HG03108 (cell line): Measurements from ENCODE around the gene SYNE2.
"Not testable (repeated sequence)": the region's sequence is repeated elsewhere in the genome, so short reads cannot be mapped to it uniquely, and the experiment has no call there.

Experiments
- ATAC-seq: cut with Tn5 transposase; IDR thresholded peaks from one replicate; pipeline ENCODE4 v1.9.1; 2021; ENCODE audit warnings: moderate library complexity; ENCODE audit not compliant: unreplicated experiment

Gene SYNE2

DNA sequence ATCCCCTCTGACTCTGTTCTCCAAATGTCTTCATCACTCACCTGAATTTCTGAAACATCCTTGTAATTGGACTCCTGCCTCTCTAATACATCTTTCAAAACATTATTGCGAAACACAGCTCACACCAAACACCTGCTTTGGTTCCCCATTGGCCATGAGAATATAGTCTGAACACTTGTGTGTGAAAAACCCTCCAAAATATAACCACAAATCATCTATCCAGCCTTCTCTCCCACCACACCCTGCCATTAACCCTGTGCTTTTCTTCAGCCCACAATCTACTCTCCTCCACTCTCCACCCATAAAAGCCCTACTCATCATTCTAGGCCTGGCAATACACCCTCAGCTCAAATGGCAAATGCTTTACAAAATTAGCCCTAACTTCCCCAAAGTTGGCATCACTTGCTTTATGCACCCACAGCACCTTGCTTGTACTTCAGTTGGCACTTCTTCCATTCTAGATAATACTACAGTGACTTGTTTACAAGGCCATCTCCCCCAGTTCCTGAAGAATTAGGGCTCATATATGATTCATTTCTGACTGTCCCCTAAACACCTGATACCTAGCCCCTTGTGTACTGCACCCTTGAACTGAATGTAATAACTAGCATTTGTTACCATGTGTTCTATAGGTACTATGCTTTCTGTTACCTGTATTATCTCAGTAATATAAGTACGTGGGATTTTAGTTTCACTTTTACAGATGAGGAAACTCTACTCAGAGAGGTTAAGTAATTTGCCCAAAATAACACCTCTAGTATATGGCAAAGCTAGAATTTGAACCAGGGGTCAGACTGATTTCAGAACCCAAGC lies 17.3 kb downstream of the SYNE2 start:
- peak; percentile 46 for ATAC-seq

DNA sequence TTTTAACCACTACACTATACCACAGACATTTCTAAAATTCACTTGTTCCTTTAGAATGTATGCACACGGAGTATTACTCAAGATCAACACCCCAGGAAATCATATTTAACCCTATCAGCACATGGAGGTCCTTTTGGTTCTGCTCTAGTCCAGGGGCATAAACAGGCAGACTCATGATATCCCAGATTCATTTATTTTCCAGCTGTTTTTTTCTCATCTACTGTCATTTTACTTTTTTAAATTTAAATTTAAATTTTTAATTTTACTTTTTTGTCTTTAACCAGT lies 17.9 kb downstream of the SYNE2 start:
- not testable (repeated sequence) for ATAC-seq

DNA sequence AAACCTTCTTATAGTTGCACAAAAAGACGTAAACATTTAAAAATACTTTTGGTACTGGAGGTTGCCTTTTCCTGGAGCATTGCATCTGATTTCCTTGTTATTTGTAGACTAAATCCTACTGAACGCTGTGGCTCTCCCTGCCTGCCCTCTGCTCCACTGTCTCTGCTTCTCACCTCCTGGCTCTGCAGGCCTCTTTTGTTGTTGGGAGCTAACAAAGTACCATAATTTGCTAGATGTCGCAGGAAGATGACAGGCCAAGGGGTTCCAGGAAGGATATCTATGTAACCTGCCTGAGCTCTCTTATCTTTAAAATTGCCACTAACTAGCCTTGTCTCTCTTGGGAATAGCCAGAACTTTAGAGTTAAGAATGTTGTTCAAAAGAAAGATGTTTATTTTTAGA lies 21.4 kb downstream of the SYNE2 start:
- ATAC-seq: no peak

DNA sequence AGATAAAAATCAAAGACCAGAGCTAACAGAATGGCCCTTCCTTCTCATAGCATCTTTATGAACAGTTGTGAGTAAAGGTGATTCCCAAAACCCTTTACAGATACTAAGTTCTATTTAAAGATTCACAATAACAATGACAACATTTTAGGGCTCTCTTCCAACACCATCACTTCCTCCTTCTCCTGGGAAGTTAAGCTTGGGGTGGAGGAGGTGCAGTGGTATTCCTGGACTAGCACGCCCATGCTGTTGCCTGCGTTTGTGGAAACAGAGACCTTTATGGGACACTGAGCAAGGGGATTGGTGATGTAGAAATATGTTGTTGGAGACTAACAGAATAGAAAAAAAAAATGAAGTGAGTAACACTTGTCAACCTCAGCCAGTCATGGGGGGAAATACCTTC lies 22.5 kb downstream of the SYNE2 start:
- no peak for ATAC-seq

DNA sequence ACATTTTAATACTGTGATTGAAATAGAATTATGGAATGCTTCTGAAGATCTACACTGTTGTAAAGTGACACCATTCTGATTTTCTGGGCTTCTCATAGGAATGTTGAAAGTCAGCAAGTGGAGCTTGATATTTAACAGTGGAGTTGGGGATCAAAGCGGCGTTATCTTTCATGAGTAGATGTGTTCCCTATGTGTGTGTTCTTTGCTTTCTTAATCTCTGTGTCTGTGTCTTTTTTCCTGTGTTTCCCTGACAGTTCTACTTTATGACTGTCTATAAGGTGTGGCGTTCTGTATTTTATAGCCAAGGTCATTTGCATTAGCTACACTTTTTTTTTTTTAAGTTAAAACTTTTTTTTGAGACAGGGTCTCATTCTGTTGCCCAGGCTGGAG lies 24.7 kb downstream of the SYNE2 start:
- no peak for ATAC-seq

DNA sequence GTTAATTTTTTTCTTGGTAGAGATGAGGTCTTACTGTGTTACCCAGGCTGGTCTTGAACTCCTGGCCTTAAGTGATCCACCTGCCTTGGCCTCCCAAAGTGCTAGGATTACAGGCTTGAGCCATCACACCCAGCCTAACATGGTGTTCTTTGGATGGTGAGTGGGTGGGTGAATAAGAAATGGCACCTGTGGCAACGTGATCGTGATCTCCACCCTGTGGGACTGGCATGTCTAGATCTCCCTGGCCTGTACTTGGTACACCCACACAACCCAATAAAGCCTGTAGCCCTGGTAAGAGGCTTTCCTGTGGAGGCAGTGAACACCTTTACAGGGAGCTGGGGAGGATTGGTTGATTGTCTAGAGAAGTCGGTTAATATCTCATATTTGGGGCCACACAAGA lies 25.2 kb downstream of the SYNE2 start:
- no peak for ATAC-seq

DNA sequence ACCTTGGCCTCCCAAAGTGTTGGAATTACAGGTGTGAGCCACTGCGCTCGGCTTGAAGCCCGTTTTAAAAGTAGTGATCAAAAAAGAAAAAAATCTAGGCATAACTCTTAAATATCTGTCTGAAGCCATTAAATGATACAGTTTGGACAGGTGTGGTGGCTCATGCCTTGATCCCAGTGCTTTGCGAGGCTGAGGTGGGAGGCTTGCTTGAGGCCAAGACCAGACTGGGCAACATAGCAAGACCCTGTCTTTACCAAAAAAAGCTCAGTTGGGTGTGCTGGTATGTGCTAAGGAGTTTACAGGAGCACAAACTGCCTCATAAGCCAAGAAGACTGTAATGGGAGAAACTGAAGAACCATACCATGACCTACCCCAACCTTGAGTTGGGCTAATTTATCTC lies 26.0 kb downstream of the SYNE2 start:
- no peak for ATAC-seq

DNA sequence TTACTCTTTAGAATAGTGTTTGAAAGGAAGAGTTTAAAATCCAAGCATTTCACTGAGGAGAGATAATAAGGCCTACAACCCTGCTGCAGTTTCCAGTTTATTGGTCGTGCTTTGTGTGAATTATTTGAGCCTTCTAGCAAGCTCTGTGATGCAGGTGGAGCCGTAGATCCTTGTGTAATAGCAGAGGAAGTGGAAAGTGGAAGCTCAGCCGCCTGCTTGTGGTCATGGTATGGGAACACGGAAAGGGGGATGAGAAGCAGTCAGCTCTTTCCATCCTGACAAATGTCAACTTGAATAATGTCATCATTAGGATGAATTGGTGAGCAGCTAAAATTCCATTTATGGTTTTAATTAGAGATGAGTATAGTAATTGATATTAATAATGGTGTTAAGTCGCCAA lies 29.1 kb downstream of the SYNE2 start:
- no peak for ATAC-seq

DNA sequence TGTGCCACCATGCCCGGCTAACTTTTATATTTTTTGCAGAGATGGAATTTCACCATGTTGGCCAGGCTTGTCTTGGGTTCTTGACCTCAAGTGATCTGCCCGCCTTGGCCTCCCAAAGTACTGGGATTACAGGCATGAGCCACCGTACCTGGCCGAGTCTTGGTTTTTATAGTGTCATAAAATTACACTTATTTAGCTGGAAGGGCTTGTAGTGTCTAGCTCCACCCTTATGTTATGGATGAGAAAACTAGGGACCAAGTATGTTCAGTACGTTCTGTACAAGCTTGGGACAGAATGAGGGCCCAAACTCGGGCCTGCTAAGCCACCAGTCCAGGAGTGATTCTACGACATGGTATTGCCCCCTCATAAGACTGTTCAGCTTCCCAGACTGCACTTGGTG lies 35.1 kb downstream of the SYNE2 start:
- no peak for ATAC-seq

DNA sequence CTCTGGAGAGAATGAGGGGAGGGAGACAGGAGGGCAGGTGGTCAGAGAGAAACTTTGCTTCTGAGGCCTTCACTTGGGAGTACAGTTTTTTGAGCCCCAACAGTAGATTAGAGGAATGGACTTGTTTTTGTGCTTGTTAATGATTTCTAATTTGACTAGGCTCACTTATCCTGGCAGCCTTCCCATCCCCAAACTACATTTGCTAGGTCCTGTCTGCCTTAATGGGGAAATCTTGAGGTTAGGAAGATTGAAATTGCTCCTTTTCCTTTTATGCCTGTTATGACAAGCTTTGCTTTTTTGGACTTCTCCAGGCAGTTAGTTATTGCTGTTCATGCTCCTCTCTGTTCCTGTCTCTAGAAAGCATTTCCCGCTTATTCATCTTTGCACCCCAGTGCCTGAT lies 37.7 kb downstream of the SYNE2 start:
- no peak for ATAC-seq

DNA sequence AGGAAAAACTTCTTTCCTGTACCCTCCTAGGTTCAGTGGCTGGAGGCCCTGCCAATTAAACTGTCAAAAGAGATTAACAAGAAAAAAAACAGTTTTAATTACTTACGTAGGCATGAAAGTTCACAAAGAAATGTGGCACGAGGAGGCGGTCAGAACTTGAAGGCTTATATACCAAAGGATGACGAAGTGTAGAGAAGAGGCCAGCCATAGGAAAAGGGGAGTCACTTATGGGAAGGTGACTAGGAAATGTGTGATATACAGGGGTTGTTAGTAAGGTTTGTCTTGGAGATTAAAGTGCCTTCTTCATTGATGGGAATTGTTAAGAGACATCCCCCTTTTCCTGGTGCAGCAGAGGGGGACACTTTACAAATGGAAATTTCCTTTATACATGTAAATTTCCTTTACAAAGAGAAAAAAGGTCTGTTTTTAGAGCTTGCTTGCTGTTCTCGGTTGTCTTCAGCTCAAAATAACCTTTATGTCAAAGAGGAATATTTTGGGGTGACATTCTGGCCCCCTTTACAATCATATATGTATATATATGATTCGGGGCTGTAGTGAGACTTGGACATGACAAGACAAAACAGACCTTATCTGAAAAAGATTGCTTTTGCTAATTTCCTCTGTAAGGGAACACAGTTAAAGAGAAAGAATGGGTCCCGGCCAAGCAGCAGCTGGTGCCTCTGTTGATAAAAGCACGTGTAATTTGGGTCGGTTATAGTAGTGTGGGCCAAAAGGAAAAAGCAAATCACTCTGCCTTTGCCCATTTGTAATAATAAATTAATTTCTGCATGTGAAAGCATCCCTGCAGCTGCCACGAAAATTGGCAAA lies 38.6 kb downstream of the SYNE2 start:
- ATAC-seq: no peak

DNA sequence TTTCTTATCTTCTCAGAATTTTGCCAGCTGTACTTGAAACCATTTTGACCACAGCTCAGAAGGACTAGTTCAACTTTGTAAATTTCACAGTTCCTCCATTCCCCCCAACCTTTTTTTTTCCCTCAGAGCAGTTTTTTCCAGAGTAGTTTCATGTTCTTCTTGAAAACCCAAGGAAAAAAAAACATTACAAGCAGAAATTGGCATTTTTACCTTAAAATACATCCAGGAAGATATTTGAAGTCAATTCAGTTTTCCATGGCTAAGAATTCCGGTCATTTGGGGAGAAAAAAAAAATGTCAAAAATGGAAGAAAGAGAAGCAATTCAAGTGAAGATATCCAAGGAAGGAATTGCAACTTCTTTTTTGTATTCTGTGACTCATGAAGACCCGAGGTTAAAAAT lies 39.5 kb downstream of the SYNE2 start:
- ATAC-seq: no peak

DNA sequence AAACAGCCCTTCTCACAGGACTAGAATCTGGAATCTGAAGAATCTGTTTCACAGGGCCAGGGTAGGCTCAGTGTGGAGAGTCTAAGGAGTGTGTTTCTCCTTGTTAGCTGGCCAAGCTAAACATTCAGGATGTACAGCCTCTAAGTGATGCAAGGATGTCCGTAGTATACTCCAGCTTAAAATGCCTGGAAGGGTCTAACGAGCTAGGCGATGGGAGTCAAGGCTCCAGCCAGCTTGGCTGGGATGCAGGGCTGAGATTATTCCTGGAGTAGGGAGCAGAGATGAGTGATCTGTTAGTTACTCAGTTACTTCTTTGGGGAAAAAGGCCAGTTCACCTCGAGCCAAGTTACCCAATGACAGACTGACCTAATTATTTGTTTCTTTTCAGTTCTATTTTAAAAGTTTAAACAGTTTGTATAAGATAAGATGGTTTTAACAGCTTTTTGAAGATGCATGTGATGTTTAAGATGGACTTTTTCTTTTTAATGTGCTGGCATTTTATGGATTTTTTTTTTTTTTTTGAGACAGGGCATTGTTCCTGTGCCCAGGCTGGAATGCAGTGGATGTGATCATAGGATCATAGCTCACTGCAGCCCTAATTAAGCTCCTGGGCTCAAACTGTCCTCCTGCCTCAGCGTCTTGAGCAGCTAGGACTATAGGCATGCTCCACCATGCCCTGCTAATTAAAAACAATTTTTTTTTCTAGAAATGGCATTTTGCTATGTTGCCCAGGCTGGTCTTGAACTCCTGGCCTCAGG lies 41.1 kb downstream of the SYNE2 start:
- ATAC-seq: no peak

DNA sequence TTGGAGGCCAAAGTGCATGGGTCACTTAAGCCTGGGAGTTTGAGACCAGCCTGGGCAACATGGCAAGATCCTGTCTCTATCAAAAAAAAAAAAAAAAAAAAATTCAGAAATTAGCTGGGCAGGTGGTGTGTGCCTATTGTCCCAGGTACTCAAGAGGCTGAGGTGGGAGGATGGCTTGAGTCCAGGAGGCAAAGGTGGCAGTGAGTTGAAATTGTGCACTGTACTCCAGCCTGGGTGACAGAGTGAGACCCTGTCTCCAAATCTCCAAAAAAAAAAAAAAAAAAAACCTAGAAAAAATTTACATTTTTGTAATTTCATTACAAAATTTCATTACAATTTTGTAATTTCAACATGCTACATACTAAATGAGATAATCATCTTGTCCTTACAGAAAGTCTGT lies 42.7 kb downstream of the SYNE2 start:
- no peak for ATAC-seq

DNA sequence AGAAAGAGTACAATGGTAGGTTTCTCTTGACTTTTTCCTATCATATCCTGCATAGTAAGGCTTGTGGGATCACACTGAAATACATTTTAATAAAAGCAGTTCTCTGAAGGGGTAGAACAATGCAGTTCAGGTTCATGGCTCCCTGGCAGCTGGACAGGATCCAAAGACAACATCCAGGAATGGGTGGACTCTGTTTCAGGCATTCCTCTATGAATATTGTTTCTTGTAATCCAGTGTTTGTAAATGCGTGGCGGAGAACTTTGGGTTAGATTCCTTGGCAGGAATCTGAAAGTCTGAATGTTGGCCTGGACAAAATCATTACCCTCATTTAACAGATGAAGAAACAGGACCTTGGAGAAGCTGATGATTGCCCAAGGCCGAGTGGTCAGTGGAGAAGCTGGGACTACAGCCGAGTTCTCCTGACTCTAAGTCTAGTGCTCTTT lies 43.5 kb downstream of the SYNE2 start:
- no peak for ATAC-seq

DNA sequence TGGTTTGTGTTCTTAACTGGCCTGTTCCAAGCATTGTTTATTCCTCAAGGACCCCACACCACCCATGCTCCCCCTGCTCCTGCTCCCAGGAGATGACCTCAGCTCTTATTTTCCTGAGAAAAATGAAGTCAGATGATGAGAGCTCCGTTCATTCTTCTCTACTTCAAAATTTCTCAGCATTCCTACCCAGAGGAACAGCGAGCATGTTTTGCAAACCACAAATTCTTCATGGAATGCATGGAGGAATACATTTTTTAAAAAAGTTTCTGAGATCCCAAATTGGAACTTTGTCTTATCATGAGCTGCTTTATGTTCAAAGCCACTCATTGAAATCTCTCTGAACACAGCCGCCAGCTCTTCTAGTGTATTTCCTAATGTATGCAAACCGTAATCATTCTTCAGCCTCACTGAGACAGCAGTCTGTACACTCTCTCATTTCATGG lies 44.9 kb downstream of the SYNE2 start:
- ATAC-seq: no peak

DNA sequence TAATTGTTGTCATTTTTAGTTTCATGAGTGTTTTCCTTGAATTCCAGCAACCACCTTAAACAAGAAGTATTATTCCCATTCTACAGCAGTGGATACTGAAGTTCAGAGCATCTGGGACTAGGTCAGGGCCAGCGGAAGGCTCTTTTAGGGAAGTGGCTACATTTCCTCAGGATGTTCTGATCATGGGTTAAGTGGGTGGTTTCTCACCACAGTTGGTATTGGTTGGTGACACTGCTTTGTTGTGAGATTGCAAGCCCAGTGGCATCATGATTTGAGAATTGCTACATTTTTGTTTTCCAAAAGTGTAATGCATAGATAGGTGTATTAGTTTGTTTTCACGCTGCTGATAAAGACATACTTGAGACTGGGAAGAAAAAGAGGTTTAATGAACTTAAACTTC lies 47.1 kb downstream of the SYNE2 start:
- no peak for ATAC-seq

DNA sequence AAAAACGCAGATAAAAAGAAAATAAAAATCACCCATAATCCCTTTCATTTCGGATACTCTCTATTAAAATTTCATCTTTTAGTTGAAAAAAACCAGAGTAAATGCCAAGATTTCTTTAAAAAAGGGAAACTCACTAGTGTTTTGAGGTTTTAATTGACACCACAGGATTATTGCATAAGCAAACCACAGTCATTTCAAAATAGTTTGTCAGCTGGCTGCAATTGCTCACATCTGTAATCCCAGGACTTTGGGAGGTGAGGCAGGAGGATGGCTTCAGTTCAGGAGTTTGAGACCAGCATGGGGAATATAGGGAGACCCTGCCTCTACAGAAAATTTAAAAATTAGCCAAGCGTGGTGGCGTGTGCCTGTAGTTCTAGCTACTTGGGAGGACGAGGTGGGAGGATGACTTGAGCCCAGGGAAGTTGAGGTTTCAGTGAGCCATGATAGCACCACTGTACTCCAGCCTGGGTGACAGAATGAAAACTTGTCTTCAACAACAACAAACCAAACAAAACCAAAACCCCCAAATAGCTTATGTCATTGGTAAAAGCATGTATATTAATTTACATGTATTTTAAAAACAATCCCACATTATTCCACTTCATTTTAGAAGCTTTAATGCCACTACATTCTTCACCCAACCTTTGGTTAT lies 48.8 kb downstream of the SYNE2 start:
- no peak for ATAC-seq

DNA sequence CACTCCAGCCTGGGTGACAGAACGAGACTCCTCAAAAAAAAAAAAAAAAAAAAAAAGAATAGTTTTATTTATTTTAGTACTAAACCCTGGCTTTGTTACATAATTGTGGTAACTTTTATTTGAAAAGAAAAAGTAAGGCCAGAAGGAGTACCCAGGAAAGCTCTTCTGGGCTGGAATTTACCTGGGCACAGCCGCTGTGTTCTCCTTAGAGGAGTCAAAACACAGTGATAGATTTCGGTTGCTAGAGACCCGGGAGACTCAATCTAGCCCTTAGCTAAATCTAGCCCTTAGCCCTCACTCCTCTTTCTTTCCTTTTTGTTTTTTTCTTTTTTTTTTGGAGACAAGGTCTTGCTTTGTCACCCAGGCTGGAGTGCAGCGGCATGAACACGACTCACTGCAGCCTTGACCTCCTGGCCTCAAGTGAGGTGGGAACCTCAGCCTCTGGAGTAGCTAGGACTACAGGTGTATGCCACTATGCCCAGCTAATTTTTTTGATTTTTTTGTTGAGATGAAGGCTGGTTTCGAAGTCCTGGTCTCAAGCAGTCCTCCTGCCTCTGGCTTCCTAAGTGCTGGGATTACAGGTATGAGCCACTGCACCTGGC lies 49.7 kb downstream of the SYNE2 start:
- ATAC-seq: no peak

DNA sequence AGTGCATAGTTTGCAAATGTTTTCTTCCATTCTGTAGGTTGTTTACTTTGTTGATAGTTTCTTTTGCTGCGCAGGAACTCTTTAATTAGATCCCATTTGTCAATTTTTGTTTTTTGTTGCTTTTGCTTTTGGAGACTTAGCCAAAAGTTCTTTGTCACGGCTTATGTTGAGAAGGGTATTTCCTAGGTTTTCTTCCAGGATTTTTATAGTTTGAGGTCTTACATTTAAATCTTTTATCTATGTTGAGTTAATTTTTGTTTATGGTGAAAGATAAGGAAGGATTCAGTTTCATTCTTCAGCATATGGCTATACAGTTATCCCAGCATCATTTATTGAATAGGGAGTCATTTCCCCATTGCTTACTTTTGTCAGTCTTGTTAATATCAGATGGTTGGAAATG lies 51.9 kb downstream of the SYNE2 start:
- no peak for ATAC-seq

DNA sequence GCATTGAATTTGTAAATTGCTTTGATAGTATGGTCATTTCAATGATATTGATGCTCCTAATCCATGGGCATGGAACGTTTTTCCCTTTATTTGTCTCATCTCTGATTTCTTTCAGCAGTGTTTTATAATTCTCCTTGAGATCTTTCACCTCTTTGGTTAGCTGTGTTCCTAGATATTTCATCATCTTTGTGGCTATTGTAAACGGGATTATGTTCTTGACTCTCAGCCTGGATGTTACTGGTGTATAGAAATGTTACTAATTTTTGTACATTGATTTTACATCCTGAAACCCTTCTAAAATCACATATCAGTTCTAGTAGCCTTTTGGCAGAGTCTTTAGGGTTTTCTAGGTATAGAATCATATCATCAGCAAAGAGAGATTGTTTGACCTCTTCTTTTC lies 52.6 kb downstream of the SYNE2 start:
- ATAC-seq: no peak
